Measurements from ENCODE around the gene ZNF384.

GRCh38 chr12:6699259-6699988 is 10.2 kb upstream of the ZNF384 start:
- no peak for TF ChIP-seq CTCF (optimal IDR thresholded peaks at IDR 0.05 in 1 of 3, IDR thresholded peaks at IDR 0.05 in 1 of 3, conservative IDR thresholded peaks at IDR 0.05 in 1 of 3; ENCODE audit: extremely low read depth in 1 of 3, insufficient read depth in 2 of 3, low read length in 3 of 3)
- TF ChIP-seq EZH2 (IDR thresholded peaks at IDR 0.05; ENCODE audit: low read length), result peak; percentile 95
